Fibroblast of villous mesenchyme (primary cell): ENCODE results near the gene RNF214. TPM values are rescaled to one million over a fixed set of nuclear protein-coding genes. Genes with fewer than 3 reads are reported as not detected.

Experiments used
- DNase-seq: peaks from one replicate; pipeline ENCODE4 v3.0.0-alpha.2; 2010; ENCODE audit warnings: low read depth
- H3K4me3 ChIP-seq: 2 replicates; pipeline ENCODE4 v1.5.1; 2011; ENCODE audit warnings: low read depth, mild to moderate bottlenecking, low read length
- total RNA-seq: library from RNA; depleted of rRNA; stranded (reverse); fragments of >200 nt; gene quantifications from 2 replicates; pipeline ENCODE4 v1.2.3, GENCODE V29; 2012
- TF ChIP-seq, protein P1 (sequence below): IDR thresholded peaks from 2 replicates; pipeline ENCODE4 v1.5.1; 2012; ENCODE audit warnings: low read depth, mild to moderate bottlenecking, low read length; ENCODE audit not compliant: insufficient read depth

RNF214 gene
- total RNA-seq, 1 donor = 14.2 TPM

DNA sequence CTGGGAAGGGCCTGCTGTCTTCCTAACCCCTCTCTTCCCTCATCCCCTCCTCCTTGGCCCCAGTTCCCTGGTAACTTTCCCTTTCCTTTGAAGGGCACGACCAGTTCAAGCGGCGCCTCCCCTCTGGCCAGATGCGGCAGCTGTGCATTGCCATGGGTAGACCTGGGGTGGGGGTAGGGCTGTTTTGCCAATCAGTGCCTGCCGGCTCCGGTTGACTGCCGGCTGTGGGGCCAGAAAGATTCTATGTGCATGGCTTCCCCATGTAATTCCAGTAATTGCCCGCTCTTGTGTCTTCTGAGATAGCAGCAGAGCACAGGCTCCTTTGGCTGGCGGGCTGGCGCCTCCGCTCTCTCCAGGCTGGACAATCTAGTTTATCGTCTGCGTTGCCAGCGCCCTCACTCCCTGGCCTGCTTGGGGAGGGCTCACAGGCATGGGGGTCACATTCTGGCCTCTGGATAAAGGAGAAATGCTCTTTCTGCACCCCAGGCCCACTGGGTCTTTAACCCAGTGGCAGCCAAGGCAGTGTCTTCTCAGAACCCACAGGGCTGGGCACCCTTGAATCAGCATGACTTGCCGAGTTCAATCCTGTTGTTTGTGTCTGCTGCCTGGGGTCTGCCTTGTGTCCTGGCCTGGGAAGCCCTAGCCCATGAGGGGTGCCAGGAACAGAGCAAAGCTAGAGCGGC is 44.5 kb upstream of the RNF214 start:
- H3K4me3 ChIP-seq = no peak overlapping the region
- TF ChIP-seq, protein P1, sequence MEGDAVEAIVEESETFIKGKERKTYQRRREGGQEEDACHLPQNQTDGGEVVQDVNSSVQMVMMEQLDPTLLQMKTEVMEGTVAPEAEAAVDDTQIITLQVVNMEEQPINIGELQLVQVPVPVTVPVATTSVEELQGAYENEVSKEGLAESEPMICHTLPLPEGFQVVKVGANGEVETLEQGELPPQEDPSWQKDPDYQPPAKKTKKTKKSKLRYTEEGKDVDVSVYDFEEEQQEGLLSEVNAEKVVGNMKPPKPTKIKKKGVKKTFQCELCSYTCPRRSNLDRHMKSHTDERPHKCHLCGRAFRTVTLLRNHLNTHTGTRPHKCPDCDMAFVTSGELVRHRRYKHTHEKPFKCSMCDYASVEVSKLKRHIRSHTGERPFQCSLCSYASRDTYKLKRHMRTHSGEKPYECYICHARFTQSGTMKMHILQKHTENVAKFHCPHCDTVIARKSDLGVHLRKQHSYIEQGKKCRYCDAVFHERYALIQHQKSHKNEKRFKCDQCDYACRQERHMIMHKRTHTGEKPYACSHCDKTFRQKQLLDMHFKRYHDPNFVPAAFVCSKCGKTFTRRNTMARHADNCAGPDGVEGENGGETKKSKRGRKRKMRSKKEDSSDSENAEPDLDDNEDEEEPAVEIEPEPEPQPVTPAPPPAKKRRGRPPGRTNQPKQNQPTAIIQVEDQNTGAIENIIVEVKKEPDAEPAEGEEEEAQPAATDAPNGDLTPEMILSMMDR = no peak
- no peak for DNase-seq

DNA sequence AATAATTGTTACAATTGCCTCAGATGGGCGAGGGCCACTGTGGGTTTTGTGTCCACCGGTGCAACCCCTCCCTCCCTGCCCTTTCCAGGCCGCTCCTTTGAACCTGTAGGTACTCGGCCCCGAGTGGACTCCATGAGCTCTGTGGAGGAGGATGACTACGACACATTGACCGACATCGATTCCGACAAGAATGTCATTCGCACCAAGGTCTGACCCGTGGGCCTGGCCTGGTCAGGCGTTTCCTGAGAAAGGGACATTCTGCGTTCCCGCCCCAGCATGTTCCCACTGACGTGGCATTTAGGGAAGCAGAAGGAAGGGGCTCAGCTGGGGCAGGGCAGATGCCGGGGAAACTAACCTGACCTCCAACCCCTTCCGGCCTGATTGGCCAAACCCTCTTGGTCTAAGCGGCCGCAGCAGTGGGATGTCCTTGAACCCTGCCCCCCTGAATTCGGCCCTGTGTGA is 43.8 kb upstream of the RNF214 start:
- no peak for DNase-seq
- no peak overlapping the region for H3K4me3 ChIP-seq
- TF ChIP-seq, protein P1 = no peak

DNA sequence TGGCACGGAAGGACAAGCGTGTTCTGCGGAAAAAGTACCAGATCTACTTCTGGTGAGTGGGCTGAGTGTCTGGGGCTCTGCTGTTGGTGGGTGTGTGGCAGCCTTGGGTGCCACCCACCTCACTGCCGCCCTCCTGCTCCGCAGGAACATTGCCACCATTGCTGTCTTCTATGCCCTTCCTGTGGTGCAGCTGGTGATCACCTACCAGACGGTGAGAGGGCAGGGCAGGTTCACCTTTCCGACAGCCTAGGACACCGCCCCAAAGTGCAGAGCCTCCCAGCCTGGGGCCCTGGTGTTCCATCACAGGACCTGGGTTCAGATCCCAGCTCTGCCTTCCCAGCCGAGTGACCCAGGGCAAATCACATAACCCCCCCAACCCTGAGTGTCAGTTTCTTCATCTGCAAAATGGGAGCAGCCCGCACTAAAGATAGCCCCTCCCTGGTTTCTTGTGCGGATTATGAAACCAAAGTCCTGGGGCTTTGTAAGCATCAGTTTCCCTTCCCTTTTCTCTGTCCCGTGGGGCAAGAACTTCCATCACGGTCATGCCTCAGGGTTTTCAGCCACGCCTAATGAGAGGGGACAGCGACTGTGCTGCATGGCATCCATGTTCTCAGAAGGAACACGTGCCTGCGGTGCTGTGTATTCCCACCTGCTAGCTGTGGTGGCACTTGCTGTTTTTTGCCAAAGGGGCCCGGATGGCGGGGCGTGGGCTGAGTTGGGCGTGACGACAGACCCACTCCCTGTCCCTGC is 43.1 kb upstream of the RNF214 start:
- TF ChIP-seq, protein P1 = no peak
- DNase-seq = no peak
- H3K4me3 ChIP-seq = no peak overlapping the region

DNA sequence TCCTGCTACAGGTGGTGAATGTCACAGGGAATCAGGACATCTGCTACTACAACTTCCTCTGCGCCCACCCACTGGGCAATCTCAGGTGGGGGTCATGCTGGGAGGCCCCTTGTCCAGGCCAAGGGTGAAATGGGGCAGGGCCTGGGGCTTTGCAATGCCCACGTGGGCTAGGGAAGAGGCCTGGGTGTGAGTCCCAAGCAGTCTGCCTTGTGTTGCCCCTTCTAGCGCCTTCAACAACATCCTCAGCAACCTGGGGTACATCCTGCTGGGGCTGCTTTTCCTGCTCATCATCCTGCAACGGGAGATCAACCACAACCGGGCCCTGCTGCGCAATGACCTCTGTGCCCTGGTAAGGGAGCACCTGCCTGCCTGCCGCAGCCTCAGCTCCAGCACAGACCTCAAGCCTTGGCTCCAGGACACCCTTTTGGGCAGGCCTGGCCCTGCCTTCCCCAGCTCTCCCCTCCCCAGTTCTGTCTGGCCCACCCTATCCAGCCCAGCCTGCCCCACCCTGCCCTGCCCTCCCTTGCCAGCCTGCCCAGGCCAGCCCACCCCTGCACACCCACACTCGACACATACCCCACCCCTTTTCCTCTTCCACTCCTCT is 42.4 kb upstream of the RNF214 start:
- TF ChIP-seq, protein P1 = no peak
- no peak for DNase-seq
- H3K4me3 ChIP-seq = no peak overlapping the region

DNA sequence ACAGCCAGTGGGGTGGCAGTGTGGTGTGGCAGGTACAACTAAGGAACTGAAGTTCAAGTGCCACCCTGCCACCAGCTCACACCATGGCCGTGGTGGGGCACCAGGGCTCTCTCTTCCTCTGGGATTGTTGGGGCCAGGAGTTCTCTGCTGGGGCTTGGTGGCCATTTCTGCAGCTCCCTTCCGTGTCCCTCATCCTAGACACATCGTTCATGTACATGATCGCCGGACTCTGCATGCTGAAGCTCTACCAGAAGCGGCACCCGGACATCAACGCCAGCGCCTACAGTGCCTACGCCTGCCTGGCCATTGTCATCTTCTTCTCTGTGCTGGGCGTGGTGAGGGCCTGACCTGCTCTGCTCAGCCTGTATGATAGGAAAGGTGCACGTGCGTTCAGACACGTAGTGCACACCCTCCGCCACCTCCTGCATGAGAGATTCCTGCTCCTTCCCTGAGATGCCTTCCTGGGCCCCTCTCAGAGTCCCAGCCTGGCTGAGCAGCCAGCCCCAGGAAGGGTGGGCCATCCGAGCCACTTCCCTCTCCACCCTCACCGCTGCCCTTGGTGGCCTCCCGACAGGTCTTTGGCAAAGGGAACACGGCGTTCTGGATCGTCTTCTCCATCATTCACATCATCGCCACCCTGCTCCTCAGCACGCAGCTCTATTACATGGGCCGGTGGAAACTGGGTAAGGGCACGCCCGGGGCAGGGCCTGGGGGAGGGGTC is 40.6 kb upstream of the RNF214 start:
- H3K4me3 ChIP-seq = no peak overlapping the region
- TF ChIP-seq, protein P1 = no peak

DNA sequence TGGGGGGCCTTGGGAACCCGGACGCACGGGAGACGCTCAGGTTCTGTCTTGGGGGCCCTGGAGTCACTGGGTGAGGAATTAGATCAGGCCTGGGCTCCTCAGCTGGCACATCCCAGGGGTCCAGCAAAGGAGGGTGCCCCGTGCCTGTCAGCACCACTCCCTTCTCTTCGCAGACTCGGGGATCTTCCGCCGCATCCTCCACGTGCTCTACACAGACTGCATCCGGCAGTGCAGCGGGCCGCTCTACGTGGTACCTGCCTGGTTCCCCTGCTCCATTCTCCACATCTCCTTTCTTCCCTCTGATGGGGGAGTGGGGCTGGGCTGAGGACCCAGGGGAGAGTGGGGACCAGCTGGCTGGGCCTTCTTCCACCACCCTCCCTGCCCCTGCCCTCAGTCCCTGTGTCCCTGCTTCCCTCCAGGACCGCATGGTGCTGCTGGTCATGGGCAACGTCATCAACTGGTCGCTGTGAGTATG is 40.0 kb upstream of the RNF214 start:
- TF ChIP-seq, protein P1 = no peak
- no peak for DNase-seq
- no peak overlapping the region for H3K4me3 ChIP-seq

More for the DNA sequence above, 40.6 kb upstream of the RNF214 start:
- DNase-seq = no peak
